GM23338 (cell line): ENCODE measurements around the gene TMEM9. TPM values are rescaled to one million over a fixed set of nuclear protein-coding genes. Genes with fewer than 3 reads are reported as not detected.

Experiments used
- ATAC-seq: fragments of 200-7000 bp; cut with Tn5 transposase; 3 replicates; pipeline ENCODE4 v1.9.1; 2020
- DNase-seq: peaks from one replicate; pipeline ENCODE4 v3.0.0-alpha.2; 2015; ENCODE audit warnings: low spot score
- H2AFZ ChIP-seq: fragments of 200-600 bp; sonication (generic); 2 replicates; pipeline ENCODE4 v1.8.0; 2016; ENCODE audit warnings: antibody characterized with exemption, mild to moderate bottlenecking, moderate library complexity
- H3F3A ChIP-seq: fragments of 200-600 bp; sonication (generic); replicated peaks from 2 replicates; pipeline ENCODE4 v1.8.0; 2017; ENCODE audit warnings: antibody characterized with exemption, mixed run types, low read depth
- H3K27ac ChIP-seq: fragments of 200-600 bp; sonication (generic); 2 replicates; pipeline ENCODE4 v1.6.1; 2016; ENCODE audit warnings: low read depth
- H3K27me3 ChIP-seq: fragments of 200-600 bp; sonication (generic); 2 replicates; pipeline ENCODE4 v1.8.0; 2016; ENCODE audit warnings: mild to moderate bottlenecking, mixed run types, moderate library complexity; ENCODE audit not compliant: insufficient read depth
- H3K36me3 ChIP-seq: fragments of 200-600 bp; sonication (generic); 2 replicates; pipeline ENCODE4 v1.8.0; 2016; ENCODE audit warnings: mild to moderate bottlenecking; ENCODE audit not compliant: insufficient read depth
- H3K4me1 ChIP-seq: fragments of 200-600 bp; sonication (generic); 2 replicates; pipeline ENCODE4 v1.8.0; 2016; ENCODE audit warnings: mild to moderate bottlenecking, moderate library complexity; ENCODE audit not compliant: insufficient read depth
- H3K4me2 ChIP-seq: fragments of 200-600 bp; sonication (generic); 2 replicates; pipeline ENCODE4 v1.7.1; 2017; ENCODE audit warnings: mixed run types
- H3K4me3 ChIP-seq: fragments of 200-600 bp; sonication (generic); 2 replicates; pipeline ENCODE4 v1.6.1; 2016; ENCODE audit warnings: mixed run types
- H3K79me2 ChIP-seq: fragments of 200-600 bp; sonication (generic); replicated peaks from 2 replicates; pipeline ENCODE4 v1.8.0; 2017; ENCODE audit warnings: mild to moderate bottlenecking; ENCODE audit not compliant: insufficient read depth
- H3K9me2 ChIP-seq: fragments of 200-600 bp; sonication (generic); 2 replicates; pipeline ENCODE4 v1.8.0; 2017; ENCODE audit not compliant: insufficient read depth
- H4K20me1 ChIP-seq: fragments of 200-600 bp; sonication (generic); replicated peaks from 2 replicates; pipeline ENCODE4 v1.8.0; 2017; ENCODE audit warnings: mild to moderate bottlenecking; ENCODE audit not compliant: insufficient read depth
- H3K27ac Mint-ChIP-seq: 2 replicates; pipeline ENCODE4 v1.8.0; 2020; ENCODE audit warnings: inconsistent platforms, mild to moderate bottlenecking, moderate library complexity, mixed read lengths
- H3K27me3 Mint-ChIP-seq: 3 replicates; pipeline ENCODE4 v1.8.0; 2022; ENCODE audit warnings: low read depth, mild to moderate bottlenecking, moderate library complexity, mixed read lengths, inconsistent platforms; ENCODE audit not compliant: insufficient read depth, poor library complexity
- H3K36me3 Mint-ChIP-seq: 3 replicates; pipeline ENCODE4 v1.8.0; 2021; ENCODE audit warnings: low read depth, mild to moderate bottlenecking, inconsistent platforms, moderate library complexity, mixed read lengths
- H3K4me1 Mint-ChIP-seq: 3 replicates; pipeline ENCODE4 v1.8.0; 2020; ENCODE audit warnings: mild to moderate bottlenecking, inconsistent platforms, mixed read lengths
- H3K4me3 Mint-ChIP-seq: 3 replicates; pipeline ENCODE4 v1.8.0; 2021; ENCODE audit warnings: moderate library complexity, mild to moderate bottlenecking, inconsistent platforms, mixed read lengths
- H3K9me3 Mint-ChIP-seq: 3 replicates; pipeline ENCODE4 v1.8.0; 2020; ENCODE audit warnings: moderate library complexity, mild to moderate bottlenecking, inconsistent platforms, mixed read lengths
- CTCF ChIP-seq, 2 experiments: fragments of 200-600 bp in 1 of 2; sonication (generic) in 1 of 2; conservative IDR thresholded peaks; 2 replicates each; pipeline versions ENCODE4 v1.5.1 to v1.6.1; 2016 to 2017; ENCODE audit warnings: antibody characterized with exemption in 2 of 2, low read depth in 2 of 2, mild to moderate bottlenecking in 2 of 2, moderate library complexity in 1 of 2
- ETS1 ChIP-seq: IDR thresholded peaks from 2 replicates; pipeline ENCODE4 v1.6.1; 2016; ENCODE audit warnings: antibody characterized with exemption
- EZH2 ChIP-seq: fragments of 200-600 bp; sonication (generic); IDR thresholded peaks from one replicate; pipeline ENCODE4 v1.8.0; 2017; ENCODE audit warnings: antibody characterized with exemption, mild to moderate bottlenecking, low read depth; ENCODE audit not compliant: unreplicated experiment
- EZH2phosphoT487 ChIP-seq: fragments of 200-600 bp; sonication (generic); IDR thresholded peaks from one replicate; pipeline ENCODE4 v1.8.1; 2018; ENCODE audit warnings: antibody characterized with exemption; ENCODE audit not compliant: unreplicated experiment
- JUNB ChIP-seq: IDR thresholded peaks from one replicate; pipeline ENCODE4 v1.6.1; 2016; ENCODE audit warnings: antibody characterized with exemption; ENCODE audit not compliant: unreplicated experiment
- STAT1 ChIP-seq: IDR thresholded peaks from one replicate; pipeline ENCODE4 v1.6.1; 2016; ENCODE audit warnings: antibody characterized with exemption; ENCODE audit not compliant: unreplicated experiment
- ZNF331 ChIP-seq: fragments of 250-450 bp; sonication (Bioruptor Pico); IDR thresholded peaks from 2 replicates; pipeline ENCODE4 v1.5.0; 2020; ENCODE audit warnings: low read depth, mild to moderate bottlenecking, moderate library complexity
- ZNF462 ChIP-seq: fragments of 250-450 bp; sonication (Bioruptor Pico); IDR thresholded peaks from 2 replicates; pipeline ENCODE4 v1.5.0; 2020; ENCODE audit warnings: mild to moderate bottlenecking, moderate library complexity
- polyA plus RNA-seq: library from polyadenylated mRNA; unstranded; fragments of >200 nt; fragmentation: Nextera tagmentation; extraction: Ambion mirVana; gene quantifications from 2 replicates; pipeline ENCODE4 v1.2.1, GENCODE V29; 2016
- total RNA-seq: library from RNA; depleted of rRNA; stranded (reverse); fragments of >200 nt; shearing (Covaris generic); gene quantifications from 2 replicates; pipeline ENCODE4 v1.2.3, GENCODE V29; 2014
- TF ChIP-seq, protein P1 (sequence below): IDR thresholded peaks from one replicate; pipeline ENCODE4 v1.6.1; 2018; ENCODE audit warnings: antibody characterized with exemption; ENCODE audit not compliant: unreplicated experiment

The TMEM9 gene
- total and polyA plus RNA-seq, 2 experiments from 2014 or later: 78.6 to 147 TPM

DNA sequence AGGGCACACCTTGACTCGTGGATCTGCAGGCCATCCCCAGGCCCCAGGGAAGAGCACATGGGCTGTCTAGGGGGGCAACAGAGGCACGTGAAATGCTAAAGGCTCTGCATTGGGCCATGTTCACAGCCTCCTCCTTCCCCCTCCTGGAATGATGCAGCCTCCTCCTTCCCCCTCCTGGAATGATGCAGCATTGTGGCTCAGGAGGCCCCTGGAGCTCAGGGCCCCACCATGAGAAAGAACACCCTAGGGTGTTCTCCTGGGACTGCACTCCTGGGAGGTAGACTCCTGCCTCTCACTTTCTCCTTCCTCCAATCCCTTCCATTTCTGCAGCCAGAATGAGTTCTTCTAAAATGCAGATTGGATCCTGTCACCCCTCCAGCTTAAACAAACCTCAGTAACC, 34.8 kb upstream of the TMEM9 start:
- peaks cover 23% of the 10 kb centered on the region for H3K4me1 Mint-ChIP-seq
- H3K27ac Mint-ChIP-seq: no peak overlapping the region
- no peak for DNase-seq
- H3K9me3 Mint-ChIP-seq: no peaks in the 10 kb centered on the region
- Histone ChIP-seq H3K36me3 (no peaks in the 10 kb centered on the region), H3K4me3 (no peak overlapping the region), H2AFZ (no peak overlapping the region), H4K20me1 (no peaks in the 10 kb centered on the region), H3K27ac (no peak overlapping the region), H3F3A (no peaks in the 10 kb centered on the region), H3K79me2 (no peaks in the 10 kb centered on the region), H3K27me3 (no peaks in the 10 kb centered on the region), H3K4me2 (no peak overlapping the region), H3K4me1 (peaks cover 9% of the 10 kb centered on the region; the same call in 1 of the 2 replicates), H3K9me2 (no peaks in the 10 kb centered on the region)
- H3K27me3 Mint-ChIP-seq: peaks cover 7% of the 10 kb centered on the region
- H3K4me3 Mint-ChIP-seq: no peak overlapping the region
- ATAC-seq: no peak
- no peaks in the 10 kb centered on the region for H3K36me3 Mint-ChIP-seq
- TF ChIP-seq JUNB (no peak), ZNF462 (no peak), CTCF (conservative IDR thresholded peaks at IDR 0.05; ENCODE audit: low read depth in 2 of 2) (no peak), ETS1 (no peak), EZH2 (no peak), STAT1 (no peak), EZH2phosphoT487 (no peak), ZNF331 (no peak)
- TF ChIP-seq, protein P1, sequence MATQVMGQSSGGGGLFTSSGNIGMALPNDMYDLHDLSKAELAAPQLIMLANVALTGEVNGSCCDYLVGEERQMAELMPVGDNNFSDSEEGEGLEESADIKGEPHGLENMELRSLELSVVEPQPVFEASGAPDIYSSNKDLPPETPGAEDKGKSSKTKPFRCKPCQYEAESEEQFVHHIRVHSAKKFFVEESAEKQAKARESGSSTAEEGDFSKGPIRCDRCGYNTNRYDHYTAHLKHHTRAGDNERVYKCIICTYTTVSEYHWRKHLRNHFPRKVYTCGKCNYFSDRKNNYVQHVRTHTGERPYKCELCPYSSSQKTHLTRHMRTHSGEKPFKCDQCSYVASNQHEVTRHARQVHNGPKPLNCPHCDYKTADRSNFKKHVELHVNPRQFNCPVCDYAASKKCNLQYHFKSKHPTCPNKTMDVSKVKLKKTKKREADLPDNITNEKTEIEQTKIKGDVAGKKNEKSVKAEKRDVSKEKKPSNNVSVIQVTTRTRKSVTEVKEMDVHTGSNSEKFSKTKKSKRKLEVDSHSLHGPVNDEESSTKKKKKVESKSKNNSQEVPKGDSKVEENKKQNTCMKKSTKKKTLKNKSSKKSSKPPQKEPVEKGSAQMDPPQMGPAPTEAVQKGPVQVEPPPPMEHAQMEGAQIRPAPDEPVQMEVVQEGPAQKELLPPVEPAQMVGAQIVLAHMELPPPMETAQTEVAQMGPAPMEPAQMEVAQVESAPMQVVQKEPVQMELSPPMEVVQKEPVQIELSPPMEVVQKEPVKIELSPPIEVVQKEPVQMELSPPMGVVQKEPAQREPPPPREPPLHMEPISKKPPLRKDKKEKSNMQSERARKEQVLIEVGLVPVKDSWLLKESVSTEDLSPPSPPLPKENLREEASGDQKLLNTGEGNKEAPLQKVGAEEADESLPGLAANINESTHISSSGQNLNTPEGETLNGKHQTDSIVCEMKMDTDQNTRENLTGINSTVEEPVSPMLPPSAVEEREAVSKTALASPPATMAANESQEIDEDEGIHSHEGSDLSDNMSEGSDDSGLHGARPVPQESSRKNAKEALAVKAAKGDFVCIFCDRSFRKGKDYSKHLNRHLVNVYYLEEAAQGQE: no peak
